GM21367 (cell line): ENCODE results near the gene EDEM3.
A peak's percentile ranks its signal among the peaks of the same experiment; 100 is the strongest.

ENCODE experiments used
- ATAC-seq: cut with Tn5 transposase; IDR thresholded peaks from one replicate; pipeline ENCODE4 v1.9.1; 2021; ENCODE audit not compliant: unreplicated experiment

The EDEM3 gene

GRCh38 chr1:184673305-184673704 lies 81.4 kb downstream of the EDEM3 start:
- ATAC-seq: no peak

- ATAC-seq: no peak
Observed at GRCh38 chr1:184672013-184672726, 82.5 kb downstream of the EDEM3 start.

GRCh38 chr1:184669391-184669790 lies 85.3 kb downstream of the EDEM3 start:
- no peak for ATAC-seq

DNA sequence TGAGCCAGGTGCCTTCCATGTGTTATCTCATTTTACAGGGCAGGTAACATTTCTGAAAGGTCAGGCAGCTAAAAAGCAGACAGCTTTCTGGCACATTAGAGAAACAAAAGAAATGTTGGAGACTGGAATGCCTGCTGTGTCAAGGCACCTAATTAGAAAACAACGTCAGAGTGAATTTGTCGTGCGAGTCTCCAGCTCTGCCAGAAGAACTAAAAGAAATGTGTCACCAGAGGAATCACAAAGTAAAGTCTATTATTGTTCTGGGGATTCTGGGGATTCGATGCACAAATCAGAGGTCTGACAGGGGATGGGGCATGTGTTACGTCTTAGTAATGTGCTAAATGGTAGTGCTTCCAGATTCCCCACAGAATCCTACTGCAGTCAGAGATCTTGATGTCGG lies 89.3 kb downstream of the EDEM3 start:
- ATAC-seq: no peak

GRCh38 chr1:184664661-184665060 lies 90.0 kb downstream of the EDEM3 start:
- no peak for ATAC-seq

GRCh38 chr1:184664042-184664660 lies 90.5 kb downstream of the EDEM3 start:
- no peak for ATAC-seq

DNA sequence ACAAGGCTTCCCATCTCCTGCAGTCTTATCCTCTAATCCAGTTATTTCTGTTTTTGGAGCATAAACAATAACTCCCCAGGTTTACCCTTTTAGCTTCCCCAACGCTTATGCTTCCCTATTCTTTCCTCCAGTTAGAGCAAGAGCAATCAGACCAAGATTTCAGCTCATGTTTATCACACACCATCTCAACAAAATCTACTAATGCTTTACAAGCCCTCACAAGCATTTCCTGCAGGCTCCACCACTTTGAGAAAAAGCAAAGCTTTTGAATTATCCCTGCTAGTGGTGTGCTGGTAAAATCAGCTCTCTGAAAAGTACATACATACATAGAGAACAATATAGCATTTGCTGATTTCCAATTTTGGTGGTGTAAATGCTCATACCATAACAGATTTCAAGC lies 92.9 kb downstream of the EDEM3 start:
- ATAC-seq: no peak

DNA sequence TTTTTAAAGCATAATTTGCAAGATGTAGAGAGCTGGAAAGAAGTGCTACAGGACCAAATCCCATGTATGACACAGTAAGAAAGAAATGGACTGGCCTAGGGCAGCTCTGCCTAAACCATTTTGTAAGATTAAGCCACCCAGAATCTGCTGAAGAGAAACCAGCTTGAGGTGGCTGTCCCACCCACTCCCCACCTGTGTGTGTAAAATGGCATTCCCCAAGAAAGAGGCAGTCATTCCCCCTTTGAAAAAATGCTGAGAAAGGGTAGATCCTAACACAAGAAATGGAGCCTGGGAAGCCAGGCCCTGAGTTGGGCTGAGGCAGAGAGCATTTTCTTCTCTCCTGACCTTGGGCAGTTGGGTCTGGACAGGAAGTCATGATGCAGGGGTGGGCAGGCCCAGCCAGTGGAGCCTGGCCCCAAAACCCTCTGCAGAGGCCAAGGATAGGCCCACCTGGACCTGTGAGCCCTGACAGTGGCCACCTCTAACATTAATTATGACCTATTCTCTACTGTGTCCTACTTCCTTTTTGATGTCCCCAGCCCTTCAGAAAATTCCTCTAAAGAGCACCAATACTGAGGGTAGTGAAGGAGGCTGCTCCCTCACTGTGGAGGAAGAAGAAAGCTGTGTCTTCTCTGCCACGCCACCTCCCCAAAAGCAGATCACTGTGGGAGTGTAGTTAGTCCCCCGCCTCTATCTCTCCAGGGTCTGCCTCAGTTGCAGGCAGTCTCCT lies 94.0 kb downstream of the EDEM3 start:
- ATAC-seq: no peak

GRCh38 chr1:184658055-184658454 lies 96.6 kb downstream of the EDEM3 start:
- ATAC-seq: no peak

DNA sequence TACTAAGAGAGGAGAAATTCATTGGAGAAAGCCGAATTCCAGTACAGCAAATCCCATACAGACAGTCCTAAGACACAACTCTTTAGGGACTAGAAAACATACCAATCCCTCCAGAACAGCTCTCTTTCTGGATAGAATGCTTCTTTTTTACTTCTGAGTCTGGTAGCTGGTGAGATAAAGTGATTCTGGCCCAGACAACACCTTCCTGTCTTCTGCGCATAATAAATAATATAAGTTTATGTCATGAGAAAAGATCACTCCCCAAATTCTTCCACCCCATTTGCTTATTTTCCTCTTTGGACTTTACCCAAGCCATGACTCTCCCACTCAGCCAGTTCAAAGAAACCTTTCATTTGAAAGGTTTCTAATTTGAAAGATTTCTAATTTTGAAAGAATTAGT lies 98.4 kb downstream of the EDEM3 start:
- no peak for ATAC-seq

DNA sequence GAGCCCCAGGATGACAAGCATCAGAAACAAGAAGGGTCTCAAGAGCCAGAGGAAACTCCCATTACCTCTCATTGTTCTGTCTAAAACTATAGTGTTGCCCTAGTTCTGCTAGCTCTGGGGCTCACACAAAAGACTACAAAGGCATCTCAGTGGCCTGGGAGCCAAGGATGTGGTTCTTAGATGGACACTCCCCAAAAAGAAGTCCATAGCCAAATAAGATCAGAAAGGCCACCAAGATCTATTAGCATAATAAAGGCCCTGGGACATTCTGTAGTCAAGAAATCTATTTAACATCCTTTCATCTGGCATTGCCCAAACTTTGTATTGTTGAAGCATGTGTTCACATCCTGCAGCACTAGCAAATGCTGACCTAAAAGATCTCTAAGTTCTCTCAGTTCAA lies 99.5 kb downstream of the EDEM3 start:
- ATAC-seq: no peak

DNA sequence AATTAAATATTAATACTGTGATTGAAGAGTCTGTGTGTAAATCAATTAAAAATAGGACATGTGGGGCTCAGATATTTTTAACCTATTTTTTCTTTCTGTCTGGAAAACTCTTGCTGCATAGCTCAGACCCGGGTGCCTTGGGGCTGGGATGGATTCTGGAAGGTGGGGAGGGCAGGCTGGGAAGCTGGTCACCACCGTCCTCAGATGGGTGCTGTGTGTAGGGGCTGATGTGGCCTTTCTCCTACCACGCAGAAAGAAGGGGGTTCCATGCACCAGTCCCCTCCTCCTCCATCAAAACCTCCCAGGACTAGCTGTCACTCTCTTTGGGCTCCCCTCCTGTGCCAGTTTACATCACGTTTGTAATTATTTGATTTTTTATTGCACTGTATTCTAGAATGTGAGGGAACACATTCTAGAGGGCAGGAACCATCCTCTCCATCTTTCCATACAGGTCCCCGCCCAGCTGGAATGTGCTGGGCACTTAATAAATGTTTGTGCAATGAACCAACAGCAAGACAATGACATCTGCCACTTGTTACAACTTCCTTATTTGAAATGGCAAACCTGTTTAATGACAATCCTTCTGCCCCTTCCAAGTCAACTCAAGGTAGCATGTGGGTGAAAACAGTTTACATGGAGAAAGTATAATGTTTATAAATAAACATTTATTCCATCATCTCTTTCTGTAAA lies 104.3 kb downstream of the EDEM3 start:
- ATAC-seq: no peak

DNA sequence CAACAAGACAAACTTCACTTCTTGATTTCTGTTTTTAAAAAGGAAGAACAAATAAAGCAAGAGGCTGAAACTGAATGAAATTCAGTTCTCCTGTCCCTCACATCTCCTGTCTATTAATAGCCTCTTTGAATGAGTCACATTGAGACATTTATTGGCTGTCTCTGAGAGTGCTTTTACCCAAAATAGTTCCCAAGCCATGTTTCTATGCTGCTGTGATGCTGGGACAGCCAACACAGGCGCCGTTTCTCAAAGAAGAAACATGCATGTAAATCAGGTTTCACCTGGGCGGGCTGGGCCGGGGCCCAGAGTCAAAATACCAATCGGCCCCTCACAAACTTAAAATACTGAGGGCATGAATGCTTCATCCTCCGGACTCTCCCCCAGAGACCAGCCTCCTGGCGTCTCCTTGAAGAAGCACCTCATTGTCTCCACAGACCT lies 105.2 kb downstream of the EDEM3 start:
- peak; percentile 90 for ATAC-seq

GRCh38 chr1:184648856-184649201 lies 105.8 kb downstream of the EDEM3 start:
- ATAC-seq: no peak

DNA sequence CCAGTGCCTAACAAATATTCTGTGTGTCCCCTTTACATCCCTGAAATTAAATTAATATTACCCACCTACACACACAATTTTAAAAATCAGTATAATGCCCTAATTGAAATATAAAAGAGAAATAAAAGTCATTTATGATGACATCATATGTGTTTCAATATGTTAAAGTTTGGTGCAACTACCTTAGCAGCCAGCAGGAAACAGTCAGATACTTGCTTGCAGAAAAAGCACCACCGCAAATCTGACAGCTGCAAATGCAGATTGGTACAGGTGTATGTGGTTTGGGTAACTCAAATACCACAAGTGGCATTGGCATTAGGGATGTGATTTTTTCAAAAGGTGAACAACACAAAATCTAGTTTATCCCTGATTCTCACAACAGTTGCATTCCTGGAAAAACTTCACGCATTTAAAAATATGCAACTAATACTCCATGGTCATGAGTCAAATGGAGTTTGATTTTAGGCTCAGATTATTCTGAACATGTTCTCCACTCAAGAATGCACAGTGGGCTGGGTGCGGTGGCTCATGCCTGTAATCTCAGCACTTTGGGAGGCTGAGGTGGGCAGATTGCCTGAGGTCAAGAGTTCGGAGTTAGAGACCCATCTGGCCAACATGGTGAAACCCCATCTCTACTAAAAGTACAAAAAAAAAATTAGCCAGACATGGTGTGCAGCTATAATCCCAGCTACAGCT lies 106.3 kb downstream of the EDEM3 start:
- ATAC-seq: no peak

DNA sequence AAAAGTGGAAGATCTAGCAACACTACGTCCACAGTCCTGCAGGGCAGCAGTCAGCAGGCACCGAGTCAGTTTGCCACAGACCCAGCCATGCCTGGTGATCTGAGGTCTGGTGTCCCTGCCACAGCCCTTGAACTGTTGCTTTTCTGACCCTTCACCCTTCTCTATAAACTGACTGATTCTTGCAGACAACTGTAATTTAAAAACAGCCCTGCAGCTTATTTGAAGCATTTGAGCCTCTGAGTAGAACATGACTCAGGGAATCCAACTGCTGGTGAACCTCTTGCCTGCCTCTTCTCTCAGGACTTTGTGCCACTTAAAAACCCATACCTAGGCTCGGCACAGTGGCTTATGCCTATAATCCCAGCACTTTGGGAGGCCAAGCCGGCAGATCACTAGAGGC lies 107.2 kb downstream of the EDEM3 start:
- no peak for ATAC-seq

- ATAC-seq: no peak
Observed at GRCh38 chr1:184646824-184647223, 107.8 kb downstream of the EDEM3 start.

DNA sequence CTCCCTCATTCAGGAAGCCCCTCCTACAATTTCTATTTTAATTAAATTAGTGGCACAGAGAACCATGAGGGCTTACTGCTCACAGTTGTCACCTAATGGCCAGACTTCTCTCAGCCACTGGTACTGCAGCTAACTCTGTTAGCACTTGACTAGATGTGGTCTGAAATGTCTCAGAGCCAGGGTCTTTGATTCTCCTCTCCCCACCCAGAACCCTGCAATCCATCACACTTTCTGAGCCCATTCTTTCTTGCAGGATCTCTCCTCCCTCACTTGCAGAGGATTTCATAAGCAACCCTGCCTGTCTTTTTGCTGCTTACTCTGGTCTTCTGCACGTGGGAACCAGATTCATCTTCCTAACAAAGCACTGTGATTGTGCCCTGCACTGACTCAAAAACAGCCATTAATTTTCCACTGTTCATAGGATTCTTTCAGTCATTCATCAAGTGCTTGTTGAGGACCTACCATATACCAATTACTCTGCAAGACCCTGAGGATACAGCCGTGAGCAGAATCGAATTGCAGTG lies 108.4 kb downstream of the EDEM3 start:
- no peak for ATAC-seq

GRCh38 chr1:184644771-184645170 lies 109.9 kb downstream of the EDEM3 start:
- no peak for ATAC-seq

GRCh38 chr1:184643661-184644060 lies 111.0 kb downstream of the EDEM3 start:
- no peak for ATAC-seq

DNA sequence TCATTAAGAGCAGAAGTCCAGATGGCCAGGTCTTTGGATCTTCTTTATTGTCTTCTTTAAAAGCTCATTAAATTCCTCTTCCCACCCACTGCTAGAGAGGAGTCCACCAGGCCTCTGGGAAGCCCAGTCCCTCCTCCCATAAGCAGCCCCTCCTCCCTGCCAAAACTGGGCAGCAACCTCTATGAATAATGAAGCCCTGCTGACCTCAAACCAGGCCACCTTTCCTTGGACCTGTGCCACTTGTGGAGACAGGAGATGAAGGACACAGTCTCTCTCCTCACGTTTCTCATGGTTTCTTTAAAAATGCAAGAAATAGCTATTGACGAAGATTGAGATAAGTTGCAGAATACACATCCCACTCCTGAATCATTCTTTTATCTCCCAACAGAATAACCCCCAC lies 112.8 kb downstream of the EDEM3 start:
- no peak for ATAC-seq
